SKM-1 treated with dmso at 0.1 percent for 144 hours (cell line): ENCODE results near the gene ARRB1.
"Not testable (repeated sequence)": the region's sequence is repeated elsewhere in the genome, so short reads cannot be mapped to it uniquely, and the experiment has no call there.

ENCODE experiments used
- DNase-seq: peaks from one replicate; lab custom pipeline; 2025; ENCODE audit not compliant: unreplicated experiment; lab: John Stamatoyannopoulos, UW

ARRB1 gene

GRCh38 chr11:75344761-75345454, 6.6 kb downstream of the ARRB1 start:
- no peak for DNase-seq

GRCh38 chr11:75344186-75344585, 7.3 kb downstream of the ARRB1 start:
- DNase-seq = no peak

GRCh38 chr11:75342966-75343870, 8.2 kb downstream of the ARRB1 start:
- no peak for DNase-seq

GRCh38 chr11:75342231-75342918, 9.1 kb downstream of the ARRB1 start:
- DNase-seq = no peak

GRCh38 chr11:75341612-75342011, 9.8 kb downstream of the ARRB1 start:
- no peak for DNase-seq

- peak; percentile 72 for DNase-seq
Observed at GRCh38 chr11:75339685-75340409, 11.6 kb downstream of the ARRB1 start.

GRCh38 chr11:75338516-75339208, 12.8 kb downstream of the ARRB1 start:
- no peak for DNase-seq

- DNase-seq = no peak
Observed at GRCh38 chr11:75337195-75337654, 14.2 kb downstream of the ARRB1 start.

- no peak for DNase-seq
Observed at GRCh38 chr11:75334976-75335375, 16.5 kb downstream of the ARRB1 start.

GRCh38 chr11:75334402-75334891, 17.0 kb downstream of the ARRB1 start:
- DNase-seq = no peak

- DNase-seq = no peak
Observed at GRCh38 chr11:75333807-75334140, 17.7 kb downstream of the ARRB1 start.

- no peak for DNase-seq
Observed at GRCh38 chr11:75333022-75333806, 18.2 kb downstream of the ARRB1 start.

GRCh38 chr11:75331761-75332160, 19.7 kb downstream of the ARRB1 start:
- DNase-seq = not testable (repeated sequence)

GRCh38 chr11:75331304-75331703, 20.2 kb downstream of the ARRB1 start:
- DNase-seq = not testable (repeated sequence)

- not testable (repeated sequence) for DNase-seq
Observed at GRCh38 chr11:75330886-75331285, 20.6 kb downstream of the ARRB1 start.

GRCh38 chr11:75330291-75330690, 21.2 kb downstream of the ARRB1 start:
- DNase-seq = no peak

GRCh38 chr11:75328426-75329277, 22.8 kb downstream of the ARRB1 start:
- DNase-seq = no peak

- no peak for DNase-seq
Observed at GRCh38 chr11:75326439-75326810, 25.0 kb downstream of the ARRB1 start.
